Activated T-cell treated with anti-CD3 and anti-CD28 coated beads for 1 hour (primary cell): ENCODE measurements around the gene NINJ2.
"Not testable (repeated sequence)": the region's sequence is repeated elsewhere in the genome, so short reads cannot be mapped to it uniquely, and the experiment has no call there.

Source experiments
- DNase-seq: peaks from one replicate; pipeline ENCODE4 v3.0.0-alpha.2; 2020; ENCODE audit warnings: low read depth

Gene NINJ2

GRCh38 chr12:663293-663871 is at the start of gene NINJ2:
Gene NINJ2, minus strand, starts transcription at chr12:663445. Its CDS starts 85 bp downstream, at chr12:663360.
- no peak for DNase-seq

- no peak for DNase-seq
Observed at GRCh38 chr12:712172-712863, 49.1 kb upstream of the NINJ2 start.

- no peak for DNase-seq
Observed at GRCh38 chr12:709455-710020, 46.3 kb upstream of the NINJ2 start.

GRCh38 chr12:708084-708483 is 44.8 kb upstream of the NINJ2 start:
- not testable (repeated sequence) for DNase-seq

- DNase-seq = no peak
Observed at GRCh38 chr12:704516-705242, 41.4 kb upstream of the NINJ2 start.

GRCh38 chr12:701896-702539 is 38.8 kb upstream of the NINJ2 start:
- no peak for DNase-seq

- no peak for DNase-seq
Observed at GRCh38 chr12:700016-700415, 36.8 kb upstream of the NINJ2 start.

GRCh38 chr12:698222-698621 is 35.0 kb upstream of the NINJ2 start:
- DNase-seq = not testable (repeated sequence)

- no peak for DNase-seq
Observed at GRCh38 chr12:697481-697880, 34.2 kb upstream of the NINJ2 start.

GRCh38 chr12:694734-695503 is 31.7 kb upstream of the NINJ2 start:
- DNase-seq = no peak

- DNase-seq = no peak
Observed at GRCh38 chr12:693934-694533, 30.8 kb upstream of the NINJ2 start.

GRCh38 chr12:692274-692673 is 29.0 kb upstream of the NINJ2 start:
- no peak for DNase-seq

GRCh38 chr12:690466-690865 is 27.2 kb upstream of the NINJ2 start:
- DNase-seq = no peak

GRCh38 chr12:685388-685787 is 22.1 kb upstream of the NINJ2 start:
- peak; percentile 64 for DNase-seq

- no peak for DNase-seq
Observed at GRCh38 chr12:684416-684815, 21.2 kb upstream of the NINJ2 start.

- DNase-seq = no peak
Observed at GRCh38 chr12:681568-682256, 18.5 kb upstream of the NINJ2 start.

- no peak for DNase-seq
Observed at GRCh38 chr12:678747-679712, 15.8 kb upstream of the NINJ2 start.

GRCh38 chr12:675562-675961 is 12.3 kb upstream of the NINJ2 start:
- DNase-seq = no peak

- no peak for DNase-seq
Observed at GRCh38 chr12:674272-674781, 11.1 kb upstream of the NINJ2 start.
